Progenitor cell of endocrine pancreas (in vitro differentiated cells): ENCODE measurements around the gene ASXL1. TPM values are rescaled to one million over a fixed set of nuclear protein-coding genes. Genes with fewer than 3 reads are reported as not detected.

Source experiments
- DNase-seq: peaks from one replicate; pipeline ENCODE4 v3.0.0; 2021; ENCODE audit warnings: low spot score; ENCODE audit not compliant: unreplicated experiment
- H3K27ac Mint-ChIP-seq: 2 replicates; pipeline ENCODE4 v1.8.0; 2021; ENCODE audit warnings: mild to moderate bottlenecking, moderate library complexity, mixed read lengths
- H3K27me3 Mint-ChIP-seq: 2 replicates; pipeline ENCODE4 v1.8.0; 2021; ENCODE audit warnings: mixed read lengths
- H3K36me3 Mint-ChIP-seq: 2 replicates; pipeline ENCODE4 v1.8.0; 2022; ENCODE audit warnings: mixed read lengths; ENCODE audit not compliant: insufficient read depth
- H3K4me1 Mint-ChIP-seq: 2 replicates; pipeline ENCODE4 v1.8.0; 2021; ENCODE audit warnings: low read depth, mixed read lengths
- H3K4me3 Mint-ChIP-seq: 2 replicates; pipeline ENCODE4 v1.8.0; 2021; ENCODE audit warnings: low read depth, mild to moderate bottlenecking, moderate library complexity, mixed read lengths
- H3K9me3 Mint-ChIP-seq: 2 replicates; pipeline ENCODE4 v1.8.0; 2021; ENCODE audit warnings: low read depth, mixed read lengths
- total RNA-seq: library from RNA; stranded (reverse); gene quantifications from 2 replicates; pipeline ENCODE4 v1.2.1, GENCODE V29; 2021
- TF ChIP-seq, protein P1 (sequence below): fragments of 200-600 bp; sonication (generic); IDR thresholded peaks from one replicate; pipeline ENCODE4 v1.5.0; 2021; ENCODE audit warnings: antibody characterized with exemption, mild to moderate bottlenecking; ENCODE audit not compliant: unreplicated experiment

The ASXL1 gene
- total RNA-seq, 1 donor from 2014 or later = 201 TPM

DNA sequence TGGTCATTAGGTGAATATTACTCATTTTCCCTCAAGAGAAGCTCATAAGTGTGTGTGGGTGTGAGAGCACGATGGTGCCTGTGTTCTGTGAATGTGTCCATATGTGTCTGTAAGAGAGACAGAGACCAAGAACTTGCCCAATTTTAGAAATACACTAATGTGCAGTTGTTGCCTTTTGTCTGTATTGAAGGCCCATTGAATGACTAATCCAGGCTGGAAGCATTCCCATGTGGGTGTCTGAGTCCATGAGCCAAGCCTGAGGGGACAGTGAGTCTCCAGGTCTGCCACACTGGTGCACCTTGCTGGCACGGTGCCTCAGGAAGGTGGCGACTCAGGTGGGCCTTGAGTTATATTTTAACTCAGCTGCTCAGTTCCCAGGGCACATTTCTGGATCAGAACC is 25.5 kb upstream of the ASXL1 start:
- H3K4me3 Mint-ChIP-seq = no peak overlapping the region
- H3K27me3 Mint-ChIP-seq = no peaks in the 10 kb centered on the region
- TF ChIP-seq, protein P1, sequence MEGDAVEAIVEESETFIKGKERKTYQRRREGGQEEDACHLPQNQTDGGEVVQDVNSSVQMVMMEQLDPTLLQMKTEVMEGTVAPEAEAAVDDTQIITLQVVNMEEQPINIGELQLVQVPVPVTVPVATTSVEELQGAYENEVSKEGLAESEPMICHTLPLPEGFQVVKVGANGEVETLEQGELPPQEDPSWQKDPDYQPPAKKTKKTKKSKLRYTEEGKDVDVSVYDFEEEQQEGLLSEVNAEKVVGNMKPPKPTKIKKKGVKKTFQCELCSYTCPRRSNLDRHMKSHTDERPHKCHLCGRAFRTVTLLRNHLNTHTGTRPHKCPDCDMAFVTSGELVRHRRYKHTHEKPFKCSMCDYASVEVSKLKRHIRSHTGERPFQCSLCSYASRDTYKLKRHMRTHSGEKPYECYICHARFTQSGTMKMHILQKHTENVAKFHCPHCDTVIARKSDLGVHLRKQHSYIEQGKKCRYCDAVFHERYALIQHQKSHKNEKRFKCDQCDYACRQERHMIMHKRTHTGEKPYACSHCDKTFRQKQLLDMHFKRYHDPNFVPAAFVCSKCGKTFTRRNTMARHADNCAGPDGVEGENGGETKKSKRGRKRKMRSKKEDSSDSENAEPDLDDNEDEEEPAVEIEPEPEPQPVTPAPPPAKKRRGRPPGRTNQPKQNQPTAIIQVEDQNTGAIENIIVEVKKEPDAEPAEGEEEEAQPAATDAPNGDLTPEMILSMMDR = no peak
- H3K27ac Mint-ChIP-seq = no peak overlapping the region
- H3K36me3 Mint-ChIP-seq = peaks cover 22% of the 10 kb centered on the region
- peaks cover 5% of the 10 kb centered on the region for H3K4me1 Mint-ChIP-seq
- DNase-seq = no peak
- H3K9me3 Mint-ChIP-seq = no peaks in the 10 kb centered on the region

DNA sequence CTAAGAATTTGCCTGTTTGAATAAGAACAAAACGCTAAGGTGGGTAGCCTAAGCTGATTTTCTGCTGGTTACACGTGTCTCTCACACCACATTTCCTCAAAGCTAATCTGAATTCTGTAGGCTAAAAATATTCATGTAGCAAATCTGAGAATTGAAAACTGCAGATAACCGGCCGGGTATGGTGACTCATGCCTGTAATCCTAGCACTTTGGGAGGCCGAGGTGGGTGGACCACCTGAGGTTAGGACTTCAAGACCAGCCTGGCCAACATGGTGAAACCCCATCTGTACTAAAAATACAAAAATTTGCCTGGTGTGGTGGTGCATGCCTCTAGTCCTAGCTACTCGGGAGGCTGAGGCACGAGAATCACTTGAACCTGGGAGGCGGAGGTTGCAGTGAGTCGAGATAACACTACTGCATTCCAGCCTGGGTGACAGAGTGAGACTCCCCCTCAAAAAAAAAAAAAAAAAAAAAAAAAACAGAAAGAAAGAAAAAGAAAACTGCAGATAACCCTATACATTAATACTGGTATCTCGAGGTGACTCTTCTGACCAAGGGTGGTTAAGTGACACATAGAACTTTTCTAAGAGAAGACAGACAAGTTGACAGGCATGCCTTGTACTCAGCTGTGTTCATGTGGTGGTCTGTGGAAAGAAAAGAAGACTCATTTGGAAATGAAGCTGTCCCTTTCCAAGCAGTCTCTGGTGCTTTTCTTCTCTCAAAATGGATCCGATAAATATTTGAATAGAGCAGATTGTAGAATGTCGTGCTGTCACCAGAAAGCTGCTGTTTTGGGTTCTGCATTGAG is 24.7 kb upstream of the ASXL1 start:
- Mint-ChIP-seq H3K27me3 (no peaks in the 10 kb centered on the region), H3K36me3 (peaks cover 22% of the 10 kb centered on the region), H3K27ac (no peak overlapping the region), H3K4me3 (no peak overlapping the region), H3K9me3 (no peaks in the 10 kb centered on the region), H3K4me1 (peaks cover 5% of the 10 kb centered on the region)
- DNase-seq = no peak
- TF ChIP-seq, protein P1 = no peak

DNA sequence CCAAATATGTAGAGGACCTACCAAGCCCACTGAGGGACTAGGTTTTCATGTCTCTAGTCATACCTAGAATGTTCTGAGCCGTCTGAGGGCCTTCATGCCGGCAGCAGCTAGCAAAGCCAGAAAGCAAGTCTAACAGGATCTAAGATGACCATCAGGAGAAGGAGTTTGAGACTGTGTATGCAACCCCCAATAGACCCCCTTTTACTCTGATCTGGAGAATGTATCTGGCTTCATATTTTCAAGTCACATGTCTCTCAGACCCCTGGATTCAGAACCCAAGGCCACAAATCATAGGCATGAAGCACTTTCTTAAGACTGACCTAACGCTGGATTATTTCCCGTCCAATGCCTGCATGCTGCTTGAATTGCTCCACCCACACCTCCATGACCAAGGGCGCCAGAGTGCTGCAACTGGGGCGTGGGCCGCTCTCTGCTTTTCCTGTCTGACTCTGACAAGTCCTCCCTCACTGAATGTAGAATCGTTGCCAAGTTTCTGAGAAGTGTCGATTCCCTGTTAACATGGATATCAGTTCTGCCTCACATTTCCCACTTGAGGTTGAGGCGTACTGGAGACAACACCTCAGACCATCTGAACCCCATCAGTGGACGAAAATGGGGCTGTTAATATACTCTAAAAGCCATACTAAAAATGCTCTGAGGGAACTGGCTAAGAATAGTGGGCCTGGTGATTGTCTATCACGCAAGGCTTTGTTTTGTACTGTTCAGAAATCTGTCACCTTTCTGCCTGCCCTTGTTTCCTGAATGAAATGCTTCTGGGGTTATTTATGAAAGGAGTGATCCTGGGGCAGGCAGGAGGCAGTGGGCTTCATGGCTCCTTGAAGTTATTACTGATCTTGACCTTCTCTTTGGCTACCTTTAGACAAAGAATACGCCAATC is 23.9 kb upstream of the ASXL1 start:
- Mint-ChIP-seq H3K4me1 (peaks cover 6% of the 10 kb centered on the region), H3K36me3 (peaks cover 20% of the 10 kb centered on the region), H3K9me3 (no peaks in the 10 kb centered on the region), H3K27ac (peak overlapping the region; percentile 22), H3K4me3 (no peak overlapping the region), H3K27me3 (no peaks in the 10 kb centered on the region)
- TF ChIP-seq, protein P1 = no peak
- no peak for DNase-seq

DNA sequence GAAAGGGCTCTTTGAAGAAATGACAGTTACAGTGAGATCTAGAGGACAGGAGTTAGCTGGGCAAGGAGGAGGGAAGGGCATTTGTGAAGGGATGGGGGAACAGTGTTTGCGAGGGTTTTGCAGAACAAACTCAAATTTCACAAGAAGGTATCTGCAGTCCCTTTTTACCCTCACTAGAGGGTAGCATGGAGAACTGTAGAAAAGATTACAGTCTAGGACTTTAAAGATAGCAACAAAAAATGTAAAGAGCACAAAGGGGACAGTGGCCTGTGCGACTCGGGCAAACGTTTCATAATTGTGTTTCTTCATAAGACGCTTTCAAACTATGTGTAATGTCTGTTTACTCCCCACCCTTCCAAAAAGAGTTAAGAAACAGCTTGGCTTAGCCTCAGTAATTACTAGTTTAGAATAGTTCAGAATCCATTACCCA is 21.2 kb upstream of the ASXL1 start:
- H3K27ac Mint-ChIP-seq = peak overlapping the region; percentile 29
- no peak overlapping the region for H3K4me3 Mint-ChIP-seq
- peaks cover 4% of the 10 kb centered on the region for H3K4me1 Mint-ChIP-seq
- TF ChIP-seq, protein P1 = peak; percentile 70
- H3K27me3 Mint-ChIP-seq = no peaks in the 10 kb centered on the region
- no peak for DNase-seq
- peaks cover 16% of the 10 kb centered on the region for H3K36me3 Mint-ChIP-seq
- no peaks in the 10 kb centered on the region for H3K9me3 Mint-ChIP-seq

DNA sequence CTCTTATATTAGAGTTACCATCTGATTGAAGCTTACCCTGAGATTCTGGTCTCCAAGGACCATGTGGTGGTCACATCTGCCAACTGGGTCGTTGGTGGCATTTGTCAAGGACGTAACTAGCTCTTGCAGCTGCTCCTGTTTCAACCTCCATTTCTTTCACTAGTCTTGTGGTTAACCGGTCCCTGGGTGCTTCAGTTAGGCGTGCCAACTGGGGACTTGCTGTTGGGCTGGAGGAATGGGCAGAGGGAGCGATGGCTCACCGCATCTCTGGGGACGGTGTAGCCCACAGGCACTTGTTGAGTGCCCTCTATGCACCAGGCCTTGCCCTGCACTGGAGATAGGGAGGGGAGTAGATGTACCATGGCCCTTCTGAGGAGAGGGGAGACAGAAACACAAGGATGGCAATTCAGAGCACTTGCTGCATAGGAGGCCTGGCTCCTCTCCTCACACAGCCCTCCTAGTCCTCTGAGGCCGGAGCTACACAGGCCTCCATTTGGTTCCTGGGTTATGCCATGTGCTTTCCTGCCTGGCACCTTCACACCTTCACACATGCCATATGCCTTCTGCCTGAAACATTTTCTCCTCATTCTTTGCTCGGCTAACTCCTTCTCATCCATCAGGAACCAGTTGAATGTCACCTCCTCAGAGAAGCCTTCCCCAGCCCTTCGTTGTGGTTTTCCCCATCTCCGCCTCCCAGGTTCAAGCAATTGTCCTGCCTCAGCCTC is 20.0 kb upstream of the ASXL1 start:
- H3K27ac Mint-ChIP-seq = no peak overlapping the region

More for the DNA sequence above, 20.0 kb upstream of the ASXL1 start:
- no peak for DNase-seq
- no peaks in the 10 kb centered on the region for H3K27me3 Mint-ChIP-seq
- peaks cover 3% of the 10 kb centered on the region for H3K9me3 Mint-ChIP-seq
- TF ChIP-seq, protein P1 = no peak
- H3K4me1 Mint-ChIP-seq = peaks cover 10% of the 10 kb centered on the region
- no peak overlapping the region for H3K4me3 Mint-ChIP-seq
- peaks cover 14% of the 10 kb centered on the region for H3K36me3 Mint-ChIP-seq
